Naive thymus-derived CD8-positive, alpha-beta T cell (primary cell): ENCODE measurements around the gene C10orf67. TPM values are rescaled to one million over a fixed set of nuclear protein-coding genes. Genes with fewer than 3 reads are reported as not detected.

Experiments used
- ATAC-seq, 2 donors: fragments of 150-1000 bp; cut with Tn5 transposase in 1 of 2; sonication (Bioruptor Pico), chemical (Tn5 transposase) in 1 of 2; 1 replicate in 1 of 2; 2 replicates in 1 of 2; pipeline ENCODE4 v1.10.0; 2021; ENCODE audit warnings: mild to moderate bottlenecking in 2 of 2, moderate library complexity in 2 of 2
- POLR2A ChIA-PET: fragments of 350-600 bp; sonication (Branson Sonifier 250); formaldehyde crosslinking; loops from one replicate; lab custom pipeline; 2021; ENCODE audit warnings: antibody characterized with exemption; lab: Charles Lee
- DNase-seq, 10 donors: peaks; one replicate each; pipeline versions ENCODE4 v3.0.0 to v3.0.0-alpha.2; 2020 to 2022
- H3K27ac Mint-ChIP-seq, 10 donors: one replicate each; pipeline ENCODE4 v1.8.0; 2020 to 2022; ENCODE audit warnings: mild to moderate bottlenecking in 10 of 10, mixed read lengths in 10 of 10, moderate library complexity in 4 of 10, inconsistent platforms in 1 of 10
- H3K27me3 Mint-ChIP-seq, 5 donors: one replicate each; pipeline ENCODE4 v1.8.0; 2021 to 2022; ENCODE audit warnings: mixed read lengths in 5 of 5
- H3K36me3 Mint-ChIP-seq, 3 donors: one replicate each; pipeline ENCODE4 v1.8.0; 2020 to 2022; ENCODE audit warnings: mixed read lengths in 3 of 3, mild to moderate bottlenecking in 2 of 3, inconsistent platforms in 1 of 3
- H3K4me1 Mint-ChIP-seq, 4 donors: one replicate each; pipeline ENCODE4 v1.8.0; 2021 to 2022; ENCODE audit warnings: mixed read lengths in 4 of 4
- H3K4me3 Mint-ChIP-seq, 10 donors: one replicate each; pipeline ENCODE4 v1.8.0; 2020 to 2022; ENCODE audit warnings: mild to moderate bottlenecking in 10 of 10, mixed read lengths in 10 of 10, moderate library complexity in 6 of 10, inconsistent platforms in 1 of 10
- H3K9me3 Mint-ChIP-seq, 9 donors: one replicate each; pipeline ENCODE4 v1.8.0; 2020 to 2022; ENCODE audit warnings: mixed read lengths in 9 of 9, mild to moderate bottlenecking in 3 of 9, inconsistent platforms in 1 of 9, moderate library complexity in 1 of 9
- microRNA-seq: library from miRNA; unstranded; fragments of <30 nt; microRNA quantifications from one replicate; pipeline ENCODE4 v1.2.0, GENCODE V29; 2022; ENCODE audit warnings: borderline microRNAs expressed
- polyA plus RNA-seq, 3 donors: library from polyadenylated mRNA; unstranded; fragments of 300-500 nt; fragmentation: Illumina TruSeq; gene quantifications; one replicate each; pipeline ENCODE4 v1.2.3, GENCODE V29; 2021
- total RNA-seq, 8 experiments: library from RNA in 2 of 8; stranded (reverse) in 2 of 8; gene quantifications; one replicate each; pipeline ENCODE4 v1.2.3 and lab custom pipeline; 2021 to 2026

C10orf67 gene
- total and polyA plus RNA-seq, 5 experiments from 2014 or later, result 0.16 TPM; not detected in 4

- H3K4me1 Mint-ChIP-seq, result peaks cover 0 to 6% (median 1%) of the 10 kb centered on the region in 4 donors
- peaks cover 23 to 67% (median 37%) of the 10 kb centered on the region in 5 donors for H3K27me3 Mint-ChIP-seq
- H3K27ac Mint-ChIP-seq, result no peak overlapping the region
- DNase-seq (peak in 2 of 10 donors; percentile 7 to 12), ATAC-seq (peak in 1 of 2 donors; percentile 35)
- H3K9me3 Mint-ChIP-seq, result no peaks in the 10 kb centered on the region
- H3K36me3 Mint-ChIP-seq, result no peaks in the 10 kb centered on the region
- H3K4me3 Mint-ChIP-seq, result no peak overlapping the region
- POLR2A ChIA-PET, result no interaction called here
Measured at GRCh38 chr10:23157691-23158369, 186.8 kb downstream of the C10orf67 start.

- Mint-ChIP-seq H3K27ac (peak overlapping the region in 1 of 10 donors; percentile 68), H3K9me3 (no peaks in the 10 kb centered on the region), H3K4me1 (peaks cover 0 to 6% (median 1%) of the 10 kb centered on the region in 4 donors), H3K36me3 (no peaks in the 10 kb centered on the region), H3K27me3 (peaks cover 23 to 61% (median 37%) of the 10 kb centered on the region in 5 donors), H3K4me3 (no peak overlapping the region)
- POLR2A ChIA-PET, result no interaction called here
- DNase-seq (no peak), ATAC-seq (no peak)
Measured at GRCh38 chr10:23157239-23157681, 187.3 kb downstream of the C10orf67 start.

- peaks cover 0 to 6% (median 1%) of the 10 kb centered on the region in 4 donors for H3K4me1 Mint-ChIP-seq
Measured at GRCh38 chr10:23156447-23157150, 188.0 kb downstream of the C10orf67 start.

GRCh38 chr10:23155169-23155568 is 189.4 kb downstream of the C10orf67 start:
- Mint-ChIP-seq H3K36me3 (no peaks in the 10 kb centered on the region), H3K27me3 (peaks cover 23 to 53% (median 33%) of the 10 kb centered on the region in 5 donors), H3K9me3 (no peaks in the 10 kb centered on the region), H3K4me1 (peaks cover 0 to 6% (median 1%) of the 10 kb centered on the region in 4 donors), H3K4me3 (no peak overlapping the region), H3K27ac (peak overlapping the region in 2 of 10 donors; percentile 26 to 30)
- POLR2A ChIA-PET, result no interaction called here
- ATAC-seq (no peak), DNase-seq (no peak)

More at GRCh38 chr10:23156447-23157150, 188.0 kb downstream of the C10orf67 start:
- Mint-ChIP-seq H3K9me3 (no peaks in the 10 kb centered on the region), H3K27me3 (peaks cover 23 to 60% (median 33%) of the 10 kb centered on the region in 5 donors), H3K27ac (peak overlapping the region in 1 of 10 donors; percentile 68), H3K4me3 (no peak overlapping the region), H3K36me3 (no peaks in the 10 kb centered on the region)
- ATAC-seq, result no peak
- DNase-seq, result no peak
- POLR2A ChIA-PET, result no interaction called here

Small RNA genes lying within 50 kb of the gene (microRNA-seq; reads per million reads assigned to microRNA genes)
- gene MIR1254-2, result not detected

Other genes starting within 250 kb of the C10orf67 start
- gene MSRB2, start 249.2 kb downstream of the C10orf67 start, total RNA-seq, result 1 to 10 TPM; 6.1 TPM
- 10 to 100 TPM; 11.3 to 12.3 (median 12.2) TPM for gene MSRB2, start 249.2 kb downstream of the C10orf67 start, polyA plus RNA-seq
- not detected for gene PTF1A, start 152.5 kb downstream of the C10orf67 start, total RNA-seq
- gene PTF1A, start 152.5 kb downstream of the C10orf67 start, polyA plus RNA-seq, result not detected
- 10 to 100 TPM; 35.1 to 37.7 TPM for gene OTUD1, start 94.3 kb upstream of the C10orf67 start, total RNA-seq
- 10 to 100 TPM in 2 of 3 donors, 1 to 10 TPM in 1; 6.1 to 17.5 (median 12.3) TPM for gene OTUD1, start 94.3 kb upstream of the C10orf67 start, polyA plus RNA-seq